Daoy (cell line): ENCODE data around the gene DMD. TPM values are rescaled to one million over a fixed set of nuclear protein-coding genes. Genes with fewer than 3 reads are reported as not detected.
"Not testable (repeated sequence)": the region's sequence is repeated elsewhere in the genome, so short reads cannot be mapped to it uniquely, and the experiment has no call there.

Experiments used
- DNase-seq: peaks from one replicate; pipeline ENCODE4 v3.0.0-alpha.2; 2015; ENCODE audit warnings: low read depth
- total RNA-seq: library from RNA; depleted of rRNA; stranded (reverse); fragments of >200 nt; shearing (Covaris generic); gene quantifications from 2 replicates; pipeline ENCODE4 v1.2.3, GENCODE V29; 2014

Gene DMD
- total RNA-seq, 1 experiment from 2014 or later: 14.1 TPM

GRCh38 chrX:33156152-33156726, 55.1 kb downstream of the DMD start:
- DNase-seq: no peak

GRCh38 chrX:33149580-33149979, 61.8 kb downstream of the DMD start:
- no peak for DNase-seq

GRCh38 chrX:33149085-33149484, 62.3 kb downstream of the DMD start:
- DNase-seq: no peak

GRCh38 chrX:33142331-33142730, 69.0 kb downstream of the DMD start:
- DNase-seq: no peak

- peak; percentile 70 for DNase-seq
Measured at GRCh38 chrX:33138677-33139249, 72.6 kb downstream of the DMD start.

- DNase-seq: peak; percentile 4
Measured at GRCh38 chrX:33134164-33134563, 77.2 kb downstream of the DMD start.

GRCh38 chrX:33133320-33133719, 78.0 kb downstream of the DMD start:
- DNase-seq: no peak

- DNase-seq: no peak
Measured at GRCh38 chrX:33132569-33132968, 78.8 kb downstream of the DMD start.

- DNase-seq: no peak
Measured at GRCh38 chrX:33129607-33130006, 81.7 kb downstream of the DMD start.

- no peak for DNase-seq
Measured at GRCh38 chrX:33128048-33128805, 83.1 kb downstream of the DMD start.

GRCh38 chrX:33126469-33126868, 84.9 kb downstream of the DMD start:
- DNase-seq: no peak

- DNase-seq: no peak
Measured at GRCh38 chrX:33109858-33110257, 101.5 kb downstream of the DMD start.

GRCh38 chrX:33106737-33107136, 104.6 kb downstream of the DMD start:
- DNase-seq: no peak

- no peak for DNase-seq
Measured at GRCh38 chrX:33095079-33095478, 116.3 kb downstream of the DMD start.

- DNase-seq: no peak
Measured at GRCh38 chrX:33087411-33087810, 123.9 kb downstream of the DMD start.

GRCh38 chrX:33086886-33087285, 124.5 kb downstream of the DMD start:
- no peak for DNase-seq

- DNase-seq: no peak
Measured at GRCh38 chrX:33082371-33082770, 129.0 kb downstream of the DMD start.

GRCh38 chrX:33078273-33078672, 133.1 kb downstream of the DMD start:
- DNase-seq: no peak

GRCh38 chrX:33073660-33074059, 137.7 kb downstream of the DMD start:
- DNase-seq: not testable (repeated sequence)

- no peak for DNase-seq
Measured at GRCh38 chrX:33065415-33065814, 145.9 kb downstream of the DMD start.

- no peak for DNase-seq
Measured at GRCh38 chrX:33062041-33062440, 149.3 kb downstream of the DMD start.

- no peak for DNase-seq
Measured at GRCh38 chrX:33053001-33053400, 158.3 kb downstream of the DMD start.

- DNase-seq: no peak
Measured at GRCh38 chrX:33045882-33046281, 165.5 kb downstream of the DMD start.
